GM21526 (cell line): ENCODE measurements around the gene STIM2.
"Not testable (repeated sequence)": the region's sequence is repeated elsewhere in the genome, so short reads cannot be mapped to it uniquely, and the experiment has no call there.

Experiments used
- ATAC-seq: cut with Tn5 transposase; IDR thresholded peaks from one replicate; pipeline ENCODE4 v1.9.1; 2021; ENCODE audit warnings: moderate library complexity; ENCODE audit not compliant: unreplicated experiment, low FRiP score

Gene STIM2

GRCh38 chr4:26866781-26867180 is 6.1 kb downstream of the STIM2 start:
- no peak for ATAC-seq

GRCh38 chr4:26867914-26868684 is 7.5 kb downstream of the STIM2 start:
- ATAC-seq, result no peak

GRCh38 chr4:26870576-26871262 is 10.1 kb downstream of the STIM2 start:
- no peak for ATAC-seq

- no peak for ATAC-seq
Measured at GRCh38 chr4:26871611-26872010, 11.0 kb downstream of the STIM2 start.

GRCh38 chr4:26873391-26874026 is 12.9 kb downstream of the STIM2 start:
- no peak for ATAC-seq

- ATAC-seq, result no peak
Measured at GRCh38 chr4:26874110-26874509, 13.5 kb downstream of the STIM2 start.

- no peak for ATAC-seq
Measured at GRCh38 chr4:26877406-26877805, 16.8 kb downstream of the STIM2 start.

GRCh38 chr4:26877961-26878360 is 17.3 kb downstream of the STIM2 start:
- ATAC-seq, result no peak

- no peak for ATAC-seq
Measured at GRCh38 chr4:26878794-26879391, 18.3 kb downstream of the STIM2 start.

- ATAC-seq, result no peak
Measured at GRCh38 chr4:26879805-26880204, 19.2 kb downstream of the STIM2 start.

GRCh38 chr4:26884026-26884425 is 23.4 kb downstream of the STIM2 start:
- no peak for ATAC-seq

GRCh38 chr4:26884486-26884988 is 23.9 kb downstream of the STIM2 start:
- peak; percentile 64 for ATAC-seq

GRCh38 chr4:26885912-26886274 is 25.3 kb downstream of the STIM2 start:
- ATAC-seq, result peak; percentile 78

- no peak for ATAC-seq
Measured at GRCh38 chr4:26887143-26887542, 26.5 kb downstream of the STIM2 start.

- no peak for ATAC-seq
Measured at GRCh38 chr4:26887809-26888208, 27.2 kb downstream of the STIM2 start.

GRCh38 chr4:26889356-26889755 is 28.7 kb downstream of the STIM2 start:
- ATAC-seq, result no peak

- ATAC-seq, result no peak
Measured at GRCh38 chr4:26891054-26891453, 30.4 kb downstream of the STIM2 start.

GRCh38 chr4:26891867-26892266 is 31.2 kb downstream of the STIM2 start:
- ATAC-seq, result no peak

- no peak for ATAC-seq
Measured at GRCh38 chr4:26892480-26893150, 32.0 kb downstream of the STIM2 start.

GRCh38 chr4:26893491-26893890 is 32.9 kb downstream of the STIM2 start:
- ATAC-seq, result no peak

GRCh38 chr4:26894881-26895280 is 34.2 kb downstream of the STIM2 start:
- ATAC-seq, result not testable (repeated sequence)
